DOHH2 (cell line): ENCODE data around the gene SLC16A8.

Source experiments
- H3F3A ChIP-seq: fragments of 200-600 bp; sonication (generic), shearing (Covaris generic); 2 replicates; pipeline ENCODE4 v1.6.0; 2016; ENCODE audit warnings: antibody characterized with exemption, mild to moderate bottlenecking; ENCODE audit not compliant: control insufficient read depth, insufficient read depth
- H3K27ac ChIP-seq: fragments of 200-600 bp; sonication (generic); 2 replicates; pipeline ENCODE4 v1.5.1; 2014; ENCODE audit warnings: low read depth, mild to moderate bottlenecking, low read length, moderate library complexity
- H3K27me3 ChIP-seq: fragments of 200-600 bp; sonication (generic); 2 replicates; pipeline ENCODE4 v1.6.1; 2014; ENCODE audit warnings: mild to moderate bottlenecking, low read length, mixed read lengths; ENCODE audit not compliant: control insufficient read depth
- H3K36me3 ChIP-seq: fragments of 200-600 bp; sonication (generic); 2 replicates; pipeline ENCODE4 v1.6.1; 2014; ENCODE audit warnings: mild to moderate bottlenecking, low read length, moderate library complexity, mixed read lengths; ENCODE audit not compliant: control insufficient read depth
- H3K4me1 ChIP-seq: fragments of 200-600 bp; sonication (generic); 2 replicates; pipeline ENCODE4 v1.6.1; 2014; ENCODE audit warnings: mild to moderate bottlenecking, low read length, mixed read lengths; ENCODE audit not compliant: control insufficient read depth
- H3K4me2 ChIP-seq: fragments of 200-600 bp; sonication (generic); 2 replicates; pipeline ENCODE4 v1.6.0; 2014; ENCODE audit warnings: mild to moderate bottlenecking, low read length, moderate library complexity
- H3K4me3 ChIP-seq: fragments of 200-600 bp; sonication (generic); 2 replicates; pipeline ENCODE4 v1.5.1; 2014; ENCODE audit warnings: mild to moderate bottlenecking, low read length, mixed read lengths
- H3K79me2 ChIP-seq: fragments of 200-600 bp; sonication (generic); 2 replicates; pipeline ENCODE4 v1.6.1; 2014; ENCODE audit warnings: mild to moderate bottlenecking, low read length, mixed read lengths; ENCODE audit not compliant: control insufficient read depth
- H3K9me2 ChIP-seq: fragments of 200-600 bp; sonication (generic); replicated peaks from 2 replicates; pipeline ENCODE4 v1.6.1; 2014; ENCODE audit warnings: mild to moderate bottlenecking, low read length, mixed read lengths; ENCODE audit not compliant: control insufficient read depth
- H3K9me3 ChIP-seq: fragments of 200-600 bp; sonication (generic); 2 replicates; pipeline ENCODE4 v1.6.1; 2014; ENCODE audit warnings: antibody characterized with exemption, low read length, mixed read lengths; ENCODE audit not compliant: control insufficient read depth, insufficient read depth
- H4K20me1 ChIP-seq: fragments of 200-600 bp; sonication (generic); 2 replicates; pipeline ENCODE4 v1.6.0; 2014; ENCODE audit warnings: low read depth, mild to moderate bottlenecking, antibody characterized with exemption, low read length, moderate library complexity; ENCODE audit not compliant: control insufficient read depth, insufficient read depth
- CTCF ChIP-seq: fragments of 200-600 bp; sonication (generic); IDR thresholded peaks from one replicate; pipeline ENCODE4 v1.5.1; 2014; ENCODE audit warnings: antibody characterized with exemption, mild to moderate bottlenecking, low read depth, low read length; ENCODE audit not compliant: poor library complexity, severe bottlenecking
- EZH2phosphoT487 ChIP-seq: fragments of 200-600 bp; sonication (generic); IDR thresholded peaks from 2 replicates; pipeline ENCODE4 v1.6.1; 2017; ENCODE audit warnings: borderline replicate concordance, mild to moderate bottlenecking, antibody characterized with exemption, low read length, moderate library complexity, mixed read lengths

The SLC16A8 gene

GRCh38 chr22:38073150-38074130 is 10.5 kb downstream of the SLC16A8 start:
- no peak for TF ChIP-seq EZH2phosphoT487
- no peak for TF ChIP-seq CTCF
- Histone ChIP-seq H3K4me3 (no peak overlapping the region), H3K79me2 (no peaks in the 10 kb centered on the region), H3K36me3 (no peaks in the 10 kb centered on the region), H4K20me1 (no peaks in the 10 kb centered on the region), H3K27ac (no peak overlapping the region), H3K4me2 (no peak overlapping the region), H3K27me3 (no peaks in the 10 kb centered on the region), H3F3A (no peaks in the 10 kb centered on the region), H3K9me3 (no peaks in the 10 kb centered on the region), H3K4me1 (no peaks in the 10 kb centered on the region), H3K9me2 (no peaks in the 10 kb centered on the region)

- no peak overlapping the region for H3K4me2 ChIP-seq
- H3K79me2 ChIP-seq = no peaks in the 10 kb centered on the region
- H3K4me3 ChIP-seq = no peak overlapping the region
- TF ChIP-seq CTCF (no peak), EZH2phosphoT487 (no peak)
- H3K36me3 ChIP-seq = no peaks in the 10 kb centered on the region
- H3K4me1 ChIP-seq = no peaks in the 10 kb centered on the region
- H4K20me1 ChIP-seq = no peaks in the 10 kb centered on the region
- no peak overlapping the region for H3K27ac ChIP-seq
- H3K9me2 ChIP-seq = no peaks in the 10 kb centered on the region
- no peaks in the 10 kb centered on the region for H3K27me3 ChIP-seq
- no peaks in the 10 kb centered on the region for H3K9me3 ChIP-seq
- H3F3A ChIP-seq = no peaks in the 10 kb centered on the region
Observed at GRCh38 chr22:38072322-38073149, 11.4 kb downstream of the SLC16A8 start.

- Histone ChIP-seq H4K20me1 (no peaks in the 10 kb centered on the region), H3K9me2 (no peaks in the 10 kb centered on the region), H3K79me2 (no peaks in the 10 kb centered on the region), H3K4me1 (no peaks in the 10 kb centered on the region), H3K4me3 (no peak overlapping the region), H3K4me2 (no peak overlapping the region), H3K36me3 (no peaks in the 10 kb centered on the region), H3K27ac (no peak overlapping the region), H3F3A (no peaks in the 10 kb centered on the region), H3K27me3 (no peaks in the 10 kb centered on the region), H3K9me3 (no peaks in the 10 kb centered on the region)
- TF ChIP-seq EZH2phosphoT487 (no peak), CTCF (no peak)
Observed at GRCh38 chr22:38071421-38072321, 12.3 kb downstream of the SLC16A8 start.
